ENCODE data around the gene BAZ1A. TPM values are rescaled to one million over a fixed set of nuclear protein-coding genes. Genes with fewer than 3 reads are reported as not detected.

The BAZ1A gene
- total RNA-seq, 1 donor from 2014 or later: 25.0 TPM

DNA sequence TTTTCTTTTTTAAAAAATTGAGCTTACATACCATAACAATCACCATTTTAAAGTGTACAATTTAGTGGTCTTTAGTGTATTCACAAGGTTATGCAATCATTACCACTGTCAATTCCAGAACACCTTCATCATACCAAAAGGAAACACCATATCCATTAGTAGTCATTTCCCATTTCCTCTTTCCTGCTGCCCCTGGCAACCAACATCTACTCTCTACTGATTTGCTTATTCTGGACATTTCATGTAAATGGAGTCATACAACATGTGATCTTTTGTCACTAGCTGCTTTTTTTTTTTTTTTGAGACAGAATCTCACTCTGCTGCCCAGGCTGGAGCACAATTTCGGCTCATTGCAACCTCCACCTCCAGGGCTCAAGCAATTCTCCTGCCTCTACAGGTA lies 93.9 kb downstream of the BAZ1A start:
- peak overlapping the region; percentile 71 for H3K27ac Mint-ChIP-seq (ENCODE audit: unreplicated experiment)
- H3K36me3 Mint-ChIP-seq (ENCODE audit: low read depth): peaks cover 19% of the 10 kb centered on the region
- peaks cover 7% of the 10 kb centered on the region for H3K4me1 Mint-ChIP-seq (ENCODE audit: low read depth)
- DNase-seq (ENCODE audit: low spot score): no peak
- H3K9me3 Mint-ChIP-seq (ENCODE audit: low read depth): no peaks in the 10 kb centered on the region
- H3K27me3 Mint-ChIP-seq (ENCODE audit: low read depth): no peaks in the 10 kb centered on the region
- TF ChIP-seq CTCF (IDR thresholded peaks at IDR 0.05): no peak
- no peak overlapping the region for H3K4me3 Mint-ChIP-seq (ENCODE audit: unreplicated experiment)

GRCh38 chr14:34780646-34781045 lies 94.5 kb downstream of the BAZ1A start:
- H3K4me3 Mint-ChIP-seq (ENCODE audit: unreplicated experiment): no peak overlapping the region
- peak overlapping the region; percentile 57 for H3K27ac Mint-ChIP-seq (ENCODE audit: unreplicated experiment)
- H3K36me3 Mint-ChIP-seq (ENCODE audit: low read depth): peaks cover 24% of the 10 kb centered on the region

GRCh38 chr14:34778744-34779143 lies 96.4 kb downstream of the BAZ1A start:
- Mint-ChIP-seq H3K36me3 (ENCODE audit: low read depth) (peaks cover 27% of the 10 kb centered on the region), H3K4me3 (ENCODE audit: unreplicated experiment) (no peak overlapping the region), H3K27ac (ENCODE audit: unreplicated experiment) (no peak overlapping the region), H3K27me3 (ENCODE audit: low read depth) (no peaks in the 10 kb centered on the region), H3K9me3 (ENCODE audit: low read depth) (no peaks in the 10 kb centered on the region), H3K4me1 (ENCODE audit: low read depth) (peaks cover 7% of the 10 kb centered on the region)
- TF ChIP-seq CTCF (IDR thresholded peaks at IDR 0.05): no peak
- DNase-seq (ENCODE audit: low spot score): no peak

More at GRCh38 chr14:34780646-34781045, 94.5 kb downstream of the BAZ1A start:
- DNase-seq (ENCODE audit: low spot score): no peak
- H3K9me3 Mint-ChIP-seq (ENCODE audit: low read depth): no peaks in the 10 kb centered on the region
- TF ChIP-seq CTCF (IDR thresholded peaks at IDR 0.05): no peak
- no peaks in the 10 kb centered on the region for H3K27me3 Mint-ChIP-seq (ENCODE audit: low read depth)
- peaks cover 7% of the 10 kb centered on the region for H3K4me1 Mint-ChIP-seq (ENCODE audit: low read depth)

DNA sequence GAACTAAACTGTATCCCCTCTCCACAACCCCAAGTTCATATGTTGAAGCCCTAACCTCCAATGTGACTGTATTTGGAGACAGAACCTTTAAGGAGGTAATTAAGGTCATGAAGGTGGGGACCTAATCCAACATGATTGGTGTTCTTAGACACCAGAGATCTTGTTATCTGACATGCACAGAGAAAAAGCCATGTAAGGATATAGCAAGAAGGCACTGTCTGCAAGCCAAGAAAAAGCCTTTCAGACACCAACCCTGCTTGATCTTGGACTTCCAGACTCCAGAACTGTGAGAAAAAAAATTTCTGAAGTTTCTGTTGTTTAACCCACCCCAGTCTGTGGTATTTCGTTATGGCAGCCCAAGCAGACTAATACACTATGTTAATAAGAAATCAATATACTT lies 98.5 kb downstream of the BAZ1A start:
- no peak for TF ChIP-seq CTCF (IDR thresholded peaks at IDR 0.05)
- DNase-seq (ENCODE audit: low spot score): no peak
- peaks cover 27% of the 10 kb centered on the region for H3K36me3 Mint-ChIP-seq (ENCODE audit: low read depth)
- H3K9me3 Mint-ChIP-seq (ENCODE audit: low read depth): no peaks in the 10 kb centered on the region
- peaks cover 5% of the 10 kb centered on the region for H3K4me1 Mint-ChIP-seq (ENCODE audit: low read depth)
- no peak overlapping the region for H3K27ac Mint-ChIP-seq (ENCODE audit: unreplicated experiment)
- no peak overlapping the region for H3K4me3 Mint-ChIP-seq (ENCODE audit: unreplicated experiment)
- no peaks in the 10 kb centered on the region for H3K27me3 Mint-ChIP-seq (ENCODE audit: low read depth)

GRCh38 chr14:34775922-34776321 lies 99.2 kb downstream of the BAZ1A start:
- H3K4me3 Mint-ChIP-seq (ENCODE audit: unreplicated experiment): no peak overlapping the region
- no peaks in the 10 kb centered on the region for H3K9me3 Mint-ChIP-seq (ENCODE audit: low read depth)
- H3K36me3 Mint-ChIP-seq (ENCODE audit: low read depth): peaks cover 29% of the 10 kb centered on the region
- no peak overlapping the region for H3K27ac Mint-ChIP-seq (ENCODE audit: unreplicated experiment)
- H3K4me1 Mint-ChIP-seq (ENCODE audit: low read depth): no peaks in the 10 kb centered on the region
- TF ChIP-seq CTCF (IDR thresholded peaks at IDR 0.05): no peak
- H3K27me3 Mint-ChIP-seq (ENCODE audit: low read depth): no peaks in the 10 kb centered on the region
- no peak for DNase-seq (ENCODE audit: low spot score)
